ENCODE data around the gene PRKCE.

The PRKCE gene

DNA sequence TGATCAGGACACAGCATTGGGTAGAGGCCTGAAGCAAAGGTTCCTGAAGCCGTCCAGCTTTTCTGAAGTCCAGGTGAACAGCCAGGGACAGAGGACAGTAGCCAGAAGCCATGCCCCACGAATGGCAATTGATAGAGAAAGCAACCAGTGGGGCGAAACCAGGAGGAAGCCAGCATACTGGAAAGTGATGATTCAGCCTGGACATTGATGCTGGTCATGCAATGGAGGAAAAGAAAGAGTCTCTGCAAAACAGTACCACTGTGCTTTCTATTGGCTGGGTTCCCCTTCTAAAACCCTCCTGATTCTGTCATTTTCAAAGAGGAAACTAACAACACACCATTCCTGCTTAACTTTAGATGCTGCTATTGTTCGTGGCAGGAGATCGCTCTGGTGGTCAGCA lies 424.4 kb downstream of the PRKCE start:
- DNase-seq (ENCODE audit: low read depth in 3 of 3) = no peak

GRCh38 chr2:46076251-46076650 lies 424.8 kb downstream of the PRKCE start:
- DNase-seq (ENCODE audit: low read depth in 3 of 3) = no peak

DNA sequence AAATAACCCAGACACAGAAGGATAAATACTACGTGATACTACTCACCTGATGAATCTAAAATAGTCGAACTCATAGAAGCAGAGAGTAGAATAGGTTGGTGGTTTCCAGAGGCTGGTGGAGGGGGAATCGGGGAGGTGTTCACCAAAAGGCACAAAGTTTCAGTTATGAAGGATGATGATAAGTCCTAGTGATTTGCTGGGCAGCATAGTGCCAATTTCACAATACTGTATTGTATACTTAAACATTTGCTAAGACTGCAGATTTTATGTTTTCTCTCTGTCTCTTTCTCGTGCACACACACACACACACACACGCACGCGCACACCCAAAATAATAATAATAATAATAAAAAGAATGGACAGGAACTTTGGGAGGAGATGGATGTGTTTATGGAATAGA lies 425.4 kb downstream of the PRKCE start:
- DNase-seq (ENCODE audit: low read depth in 3 of 3) = no peak

DNA sequence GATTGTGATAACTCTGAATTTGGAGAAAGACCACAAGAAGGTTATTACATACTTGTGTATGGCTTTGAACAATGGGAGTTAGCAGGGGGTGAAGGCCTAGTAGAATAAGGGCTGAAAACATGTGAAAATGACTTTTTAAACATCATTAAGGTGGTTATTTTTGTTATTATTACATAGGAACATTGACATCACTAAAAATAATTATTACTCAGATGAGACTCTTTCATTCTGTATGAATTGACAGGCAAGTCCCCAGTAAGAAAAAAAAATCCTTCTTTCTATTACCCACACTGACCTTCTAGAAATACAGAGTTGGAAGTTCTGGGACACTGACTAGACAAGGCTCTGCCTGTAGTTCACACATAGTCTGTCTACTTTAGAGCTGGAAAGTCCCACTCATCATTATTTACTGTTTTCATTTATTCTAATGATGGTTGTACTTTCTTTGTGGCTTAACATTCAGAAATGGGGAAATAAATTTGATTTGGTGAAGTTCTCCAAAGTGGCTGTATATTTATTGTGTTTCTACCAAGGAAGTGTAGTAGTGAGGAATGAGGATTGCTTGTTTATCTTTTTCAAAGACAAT lies 426.1 kb downstream of the PRKCE start:
- no peak for DNase-seq (ENCODE audit: low read depth in 3 of 3)

- no peak for DNase-seq (ENCODE audit: low read depth in 3 of 3)
Measured at GRCh38 chr2:46079985-46080560, 428.6 kb downstream of the PRKCE start.

- DNase-seq (ENCODE audit: low read depth in 3 of 3) = no peak
Measured at GRCh38 chr2:46082531-46083485, 431.3 kb downstream of the PRKCE start.

GRCh38 chr2:46086578-46087070 lies 435.1 kb downstream of the PRKCE start:
- no peak for DNase-seq (ENCODE audit: low read depth in 3 of 3)

GRCh38 chr2:46087492-46087891 lies 436.0 kb downstream of the PRKCE start:
- no peak for DNase-seq (ENCODE audit: low read depth in 3 of 3)

- DNase-seq (ENCODE audit: low read depth in 3 of 3) = no peak
Measured at GRCh38 chr2:46091004-46091403, 439.5 kb downstream of the PRKCE start.

DNA sequence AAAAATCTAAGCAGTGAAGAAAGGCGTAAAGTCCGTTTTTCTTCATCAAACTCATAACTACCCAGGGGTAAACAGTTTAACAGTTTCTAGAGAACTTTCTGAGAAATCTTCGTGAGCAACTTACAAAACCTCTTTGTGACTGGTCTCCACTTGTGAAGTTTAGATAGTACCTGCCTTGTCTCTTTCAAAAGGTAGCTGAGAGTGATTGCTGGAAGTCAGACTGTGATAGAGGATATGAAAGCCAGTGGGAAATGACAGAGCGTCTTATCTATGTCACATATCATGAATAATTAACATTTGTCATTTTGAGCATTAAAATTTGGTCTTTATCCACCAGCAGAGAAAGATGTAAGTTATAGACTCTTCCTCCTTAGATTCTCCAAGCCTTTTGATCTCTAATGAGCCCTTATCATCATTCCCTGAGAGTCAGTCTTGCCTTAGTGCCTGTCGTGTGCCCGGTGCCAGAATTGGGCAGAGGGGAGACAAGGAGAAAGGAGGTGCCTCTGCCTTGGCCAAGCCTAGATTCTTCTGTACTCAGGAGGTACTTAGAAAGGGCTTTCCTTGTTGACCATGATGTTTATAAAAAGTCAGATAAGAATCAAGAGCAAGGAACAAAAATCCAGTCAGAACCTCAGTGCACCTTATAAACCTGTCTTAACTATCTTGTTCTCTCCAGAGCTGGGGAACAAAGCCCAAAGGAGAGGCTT lies 440.6 kb downstream of the PRKCE start:
- DNase-seq (ENCODE audit: low read depth in 3 of 3) = no peak

- no peak for DNase-seq (ENCODE audit: low read depth in 3 of 3)
Measured at GRCh38 chr2:46094689-46095088, 443.2 kb downstream of the PRKCE start.

GRCh38 chr2:46095830-46096229 lies 444.4 kb downstream of the PRKCE start:
- DNase-seq (ENCODE audit: low read depth in 3 of 3) = no peak

DNA sequence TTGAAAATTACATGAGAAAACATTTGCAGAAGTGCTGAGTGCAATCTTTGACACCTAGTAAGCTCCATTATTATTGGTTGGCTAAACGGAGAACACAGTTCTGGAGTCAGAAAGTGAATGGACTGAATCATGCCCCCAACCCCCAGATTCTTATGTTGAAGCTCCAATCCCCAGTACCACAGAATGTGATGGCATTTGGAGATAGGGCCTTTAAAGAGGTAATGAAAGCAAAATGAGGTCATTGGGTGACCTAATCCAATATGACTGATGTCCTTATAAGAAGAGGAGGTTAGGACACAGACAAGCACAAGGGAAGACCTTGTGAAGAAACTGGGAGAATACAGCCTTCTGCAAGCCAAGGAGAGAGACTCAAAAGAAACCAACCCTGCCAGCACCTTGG lies 444.8 kb downstream of the PRKCE start:
- DNase-seq (ENCODE audit: low read depth in 3 of 3) = no peak

- no peak for DNase-seq (ENCODE audit: low read depth in 3 of 3)
Measured at GRCh38 chr2:46097714-46098480, 446.4 kb downstream of the PRKCE start.

GRCh38 chr2:46098621-46099062 lies 447.2 kb downstream of the PRKCE start:
- DNase-seq (ENCODE audit: low read depth in 3 of 3) = no peak

GRCh38 chr2:46101557-46102220 lies 450.2 kb downstream of the PRKCE start:
- DNase-seq (ENCODE audit: low read depth in 3 of 3) = no peak

- DNase-seq (ENCODE audit: low read depth in 3 of 3) = no peak
Measured at GRCh38 chr2:46106690-46107089, 455.2 kb downstream of the PRKCE start.

DNA sequence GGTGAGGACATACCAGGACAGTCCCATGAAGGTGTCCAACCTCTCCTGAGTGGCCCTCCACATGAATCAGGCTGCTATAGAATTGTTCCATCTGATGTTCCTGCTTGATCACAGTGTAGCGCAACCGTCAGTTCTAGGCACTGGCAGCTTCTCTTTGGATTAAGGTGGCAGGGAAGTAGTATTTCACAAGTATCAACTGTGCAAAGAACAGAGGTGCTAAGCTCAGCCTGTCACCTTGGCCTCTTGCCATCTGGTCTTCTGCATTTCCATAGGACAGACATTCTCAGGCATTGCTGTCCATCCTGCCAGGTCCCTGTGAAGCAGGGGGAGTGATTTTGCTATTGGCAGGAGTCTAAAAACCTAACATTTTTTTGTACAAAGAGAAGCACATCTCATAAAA lies 463.5 kb downstream of the PRKCE start:
- no peak for DNase-seq (ENCODE audit: low read depth in 3 of 3)

DNA sequence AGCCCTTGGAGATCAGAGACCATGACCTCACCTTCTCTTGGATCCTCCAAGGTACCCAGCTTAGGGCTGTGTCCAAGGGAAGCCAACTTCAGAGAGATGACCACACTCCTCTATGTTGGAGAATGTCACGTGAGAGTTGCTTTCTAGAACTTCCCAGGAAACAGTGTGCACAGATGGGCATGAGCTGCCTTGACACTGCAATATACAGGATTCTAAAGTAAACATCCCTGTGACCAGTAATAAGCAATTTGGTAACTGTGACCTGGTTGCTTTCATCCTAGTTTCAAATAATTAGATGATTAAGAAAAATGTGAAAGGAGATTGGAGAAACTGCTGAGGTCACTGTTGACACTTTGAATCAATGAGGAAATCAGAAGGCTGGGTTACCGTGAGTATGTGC lies 464.7 kb downstream of the PRKCE start:
- DNase-seq (ENCODE audit: low read depth in 3 of 3) = no peak

- DNase-seq (ENCODE audit: low read depth in 3 of 3) = no peak
Measured at GRCh38 chr2:46116553-46116991, 465.1 kb downstream of the PRKCE start.

GRCh38 chr2:46117379-46117778 lies 465.9 kb downstream of the PRKCE start:
- DNase-seq (ENCODE audit: low read depth in 3 of 3) = no peak

Data from stimulated activated CD4-positive, alpha-beta T cell treated with anti-CD3 and anti-CD28 coated beads, TNF-alpha, amount 100 ng/mL, for 48 hours (primary cell).